ENCODE measurements around the gene CRYL1.

The CRYL1 gene
- total RNA-seq = 3.1 to 10.2 reads per million in 2 donors

- peak; percentile 55 for DNase-seq
Observed at GRCh38 chr13:20525601-20526544, at the start of gene CRYL1. CRYL1 (minus strand) TSS chr13:20525857; CDS start chr13:20525794, 63 bp downstream.

DNA sequence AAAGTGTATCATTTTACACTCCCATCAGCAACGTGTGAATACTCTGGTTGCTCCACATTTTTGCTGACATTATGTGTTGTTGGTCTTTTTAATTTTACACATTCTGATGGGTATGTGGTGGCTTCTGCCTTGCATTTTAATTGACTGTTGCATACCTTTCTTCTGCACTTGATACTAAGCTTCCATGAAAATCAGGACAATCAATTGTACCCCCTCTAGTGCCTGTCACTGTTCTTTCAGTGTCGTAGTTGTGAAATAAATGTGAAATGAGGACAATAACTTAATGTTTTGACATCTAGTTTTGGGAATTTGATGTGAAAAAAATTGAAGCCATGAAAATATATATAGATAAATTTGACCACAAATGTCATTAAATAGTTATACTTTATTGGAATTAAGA lies 48.0 kb upstream of the CRYL1 start:
- DNase-seq = no peak

DNA sequence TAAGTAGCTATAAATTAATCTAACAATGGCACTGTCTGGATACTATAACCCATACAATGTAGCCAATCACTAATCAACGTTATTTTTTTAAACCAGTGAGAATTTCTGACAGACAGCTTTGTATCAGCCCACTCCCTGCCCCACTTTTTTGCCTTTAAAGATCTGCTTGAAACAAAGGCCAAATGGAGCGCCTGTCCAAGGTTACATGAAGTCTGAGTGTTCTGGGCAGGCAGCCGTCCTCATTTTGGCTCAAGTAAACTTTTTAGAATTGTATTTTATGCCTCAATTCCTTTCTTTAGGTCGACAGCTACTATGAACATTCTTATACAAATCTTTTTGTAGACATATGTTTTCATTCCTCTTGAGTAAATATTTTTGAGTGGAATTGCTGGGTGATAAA lies 47.5 kb upstream of the CRYL1 start:
- DNase-seq = no peak

DNA sequence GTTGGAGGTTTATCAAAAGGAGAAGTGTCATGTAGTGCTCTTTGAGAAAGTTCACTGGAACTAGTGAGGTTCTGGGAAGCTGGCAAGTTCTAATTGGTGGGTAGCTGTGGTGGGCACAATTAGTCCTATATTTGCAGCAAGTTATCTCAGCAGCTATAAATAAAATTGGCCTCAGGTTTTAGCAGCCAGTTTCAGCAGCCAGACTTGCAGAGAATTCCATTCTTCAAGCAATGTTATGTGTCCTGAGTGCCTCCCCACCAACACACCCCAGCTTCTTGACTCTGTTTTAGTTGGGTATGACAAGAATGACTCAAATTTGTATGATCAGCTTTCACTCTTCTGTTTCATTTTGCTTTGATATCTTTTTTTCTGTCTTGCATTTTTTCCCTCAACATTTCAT lies 46.0 kb upstream of the CRYL1 start:
- no peak for DNase-seq

GRCh38 chr13:20570517-20570916 lies 44.9 kb upstream of the CRYL1 start:
- DNase-seq = no peak

DNA sequence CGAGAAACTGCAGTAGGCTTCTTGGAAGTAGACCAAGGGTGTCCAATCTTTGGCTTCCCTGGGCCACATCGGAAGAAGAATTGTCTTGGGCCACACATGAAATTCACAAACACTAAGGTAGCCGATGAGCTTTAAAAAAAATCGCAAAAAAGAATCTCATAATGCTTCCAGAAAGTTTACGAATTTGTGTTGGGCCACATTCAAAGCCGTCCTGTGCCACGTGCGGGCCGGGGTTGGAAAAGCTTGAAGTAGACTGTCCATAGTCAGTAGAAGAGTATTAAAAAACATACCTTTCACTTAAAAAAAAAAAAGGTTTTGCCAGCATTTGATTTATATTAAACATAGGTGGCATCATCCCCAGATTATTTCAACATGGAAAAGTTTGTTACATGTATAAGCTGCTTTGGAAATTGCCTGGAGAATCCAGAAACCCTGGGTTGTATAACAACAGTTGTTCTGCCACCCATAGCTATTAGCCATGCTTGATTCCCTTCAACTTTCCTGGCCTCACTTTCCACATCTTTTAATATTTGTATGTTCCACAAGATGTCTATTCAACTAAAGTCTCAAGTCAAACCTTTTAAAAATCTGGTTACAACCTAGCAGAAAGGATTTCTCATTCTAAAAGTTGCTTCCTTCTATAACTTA lies 42.3 kb upstream of the CRYL1 start:
- DNase-seq = no peak

DNA sequence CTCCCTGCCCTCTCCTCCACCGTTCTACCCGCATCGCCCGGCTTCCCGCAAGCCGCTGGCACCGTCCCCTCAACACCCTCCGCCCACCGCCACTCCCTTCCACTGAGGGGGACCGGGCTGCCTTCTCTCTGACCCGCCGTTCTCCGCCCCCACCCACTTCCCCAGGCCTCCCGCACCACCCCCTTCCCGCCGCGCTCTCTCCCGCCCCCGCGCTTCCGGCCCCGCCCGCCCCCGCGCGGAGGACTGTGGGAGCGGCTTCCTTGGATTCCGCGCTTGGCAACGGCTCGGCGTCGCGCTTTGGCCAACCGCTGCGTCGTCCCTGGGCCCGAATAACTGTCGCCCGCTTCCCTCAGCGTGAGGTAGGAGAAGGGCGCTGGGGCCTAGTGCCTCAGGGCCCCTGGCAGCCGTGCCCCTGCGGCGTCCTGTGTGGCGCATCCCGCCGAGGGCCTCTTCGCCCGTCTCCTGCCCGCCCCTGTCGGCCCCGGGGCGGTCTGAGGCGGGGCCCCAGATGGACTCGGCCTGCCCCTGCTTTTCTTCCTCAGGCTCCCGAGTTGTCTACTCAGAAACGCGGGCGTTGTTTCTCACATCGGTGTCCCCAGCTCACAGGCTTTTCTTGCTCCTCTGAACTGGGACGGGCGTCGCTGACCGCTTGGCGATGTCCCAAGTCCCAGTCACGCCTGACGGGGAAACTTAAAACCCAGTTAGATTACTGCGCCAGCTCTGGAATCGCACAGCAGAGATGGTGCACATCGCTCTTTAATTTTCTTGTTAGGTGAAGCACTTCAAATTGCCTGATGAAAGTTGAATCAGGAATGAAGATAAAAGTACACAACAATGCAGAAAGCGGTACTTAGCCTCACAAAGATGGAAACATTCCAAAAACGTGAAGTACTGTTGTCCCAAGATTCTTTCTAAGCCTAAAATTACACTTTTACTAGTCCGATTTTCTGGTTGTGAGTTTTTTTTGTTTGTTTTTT lies 41.5 kb upstream of the CRYL1 start, which contains the start of gene IFT88:
IFT88 (plus strand) TSS at position 260 of the 977 bp plus-strand sequence. CDS start 7,229 bp downstream, outside the sequence.
- DNase-seq = peak; percentile 71

- no peak for DNase-seq
Observed at GRCh38 chr13:20566468-20566897, 40.8 kb upstream of the CRYL1 start.

- no peak for DNase-seq
Observed at GRCh38 chr13:20565115-20565736, 39.6 kb upstream of the CRYL1 start.

DNA sequence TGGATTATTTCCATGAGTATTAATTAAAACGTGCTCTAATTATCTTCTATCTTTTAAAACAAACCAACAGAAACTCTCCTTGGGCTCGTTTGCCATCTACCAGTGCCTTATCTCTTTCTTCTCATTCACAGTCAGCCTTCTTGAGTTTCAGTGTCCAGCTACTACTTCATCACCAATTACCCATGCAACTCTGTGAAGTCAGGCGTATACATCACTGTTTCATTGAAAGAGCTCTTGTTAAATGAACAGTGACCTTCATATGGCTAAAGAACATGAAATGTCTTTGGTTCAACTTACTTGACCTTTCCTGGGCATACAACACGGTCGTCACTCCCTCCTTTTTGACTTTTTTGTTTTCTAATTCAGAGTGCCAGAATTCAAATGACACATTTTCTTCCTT lies 36.1 kb upstream of the CRYL1 start:
- no peak for DNase-seq

DNA sequence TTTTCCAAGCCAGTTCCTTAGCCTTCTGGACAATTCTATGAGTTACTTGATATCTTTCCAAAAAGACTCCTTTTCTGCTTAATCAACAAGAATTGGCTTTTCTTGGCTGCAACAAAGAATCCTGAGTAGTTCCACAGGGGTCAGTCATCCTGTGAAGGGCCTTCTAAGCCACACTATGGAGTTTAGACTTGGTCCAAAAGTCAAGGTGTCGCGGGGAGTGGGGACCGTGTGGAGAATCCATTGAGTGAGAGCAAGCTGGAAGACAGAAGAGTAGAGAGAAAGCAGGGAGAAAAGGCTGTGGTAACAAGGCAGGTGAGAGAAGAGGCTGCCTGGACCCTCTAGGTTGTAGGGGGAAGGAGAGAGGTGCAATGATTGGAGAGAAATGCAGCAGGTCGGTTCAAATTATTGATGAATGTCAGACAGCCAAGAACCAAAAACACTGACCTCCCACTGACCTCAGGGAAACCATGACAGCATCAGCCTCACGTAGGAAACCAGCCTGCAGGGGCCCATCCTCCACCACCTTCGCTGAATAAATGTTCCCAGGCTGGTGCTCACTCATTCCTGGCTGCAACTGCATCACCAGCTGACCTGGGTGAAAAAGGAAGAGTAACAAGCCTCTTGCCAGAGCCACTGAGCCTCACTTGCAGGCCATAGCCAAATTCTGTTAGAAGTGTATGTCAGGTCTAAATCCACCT lies 34.2 kb upstream of the CRYL1 start:
- no peak for DNase-seq

- DNase-seq = no peak
Observed at GRCh38 chr13:20558982-20559381, 33.3 kb upstream of the CRYL1 start.

DNA sequence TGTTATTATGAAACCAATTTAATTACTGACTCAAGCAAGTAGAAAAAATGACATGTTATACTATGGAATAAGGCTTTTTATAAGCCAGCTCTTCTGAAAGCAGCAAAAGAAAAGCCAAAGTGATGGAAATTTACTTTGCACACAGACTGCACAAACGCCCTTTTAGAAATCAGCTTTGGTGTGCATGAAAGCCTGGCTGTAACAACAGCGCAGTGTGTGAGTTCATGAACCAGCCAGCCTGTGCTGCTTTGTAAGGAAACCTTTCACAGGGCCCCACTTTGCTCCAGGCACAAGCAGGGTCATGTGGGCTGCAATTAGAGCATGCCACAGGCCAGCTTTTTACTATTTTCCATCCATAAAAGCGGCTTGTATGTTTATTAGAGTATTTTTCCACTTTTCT lies 27.7 kb upstream of the CRYL1 start:
- no peak for DNase-seq

DNA sequence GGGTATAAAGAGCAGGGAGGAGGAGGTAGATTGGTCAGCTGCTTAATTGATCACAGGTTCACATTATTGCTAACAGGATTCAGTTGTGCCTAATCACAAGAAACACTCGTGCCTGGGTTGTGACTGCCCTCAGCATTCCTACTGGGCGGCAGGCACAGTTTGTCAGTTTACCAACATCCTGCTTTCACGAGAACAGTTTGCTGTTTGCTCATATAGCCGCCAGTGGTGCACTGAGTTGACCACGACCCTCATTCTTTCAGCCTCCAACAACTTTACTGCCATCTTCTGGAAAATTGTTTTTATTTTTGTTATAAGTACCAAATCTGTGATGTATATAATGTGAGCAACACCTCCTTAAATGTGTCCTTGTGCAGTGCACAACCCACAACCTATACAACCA lies 25.1 kb upstream of the CRYL1 start:
- DNase-seq = no peak

- DNase-seq = no peak
Observed at GRCh38 chr13:20547479-20547908, 21.8 kb upstream of the CRYL1 start.

GRCh38 chr13:20546556-20546955 lies 20.9 kb upstream of the CRYL1 start:
- no peak for DNase-seq

- DNase-seq = no peak
Observed at GRCh38 chr13:20544201-20544923, 18.7 kb upstream of the CRYL1 start.

DNA sequence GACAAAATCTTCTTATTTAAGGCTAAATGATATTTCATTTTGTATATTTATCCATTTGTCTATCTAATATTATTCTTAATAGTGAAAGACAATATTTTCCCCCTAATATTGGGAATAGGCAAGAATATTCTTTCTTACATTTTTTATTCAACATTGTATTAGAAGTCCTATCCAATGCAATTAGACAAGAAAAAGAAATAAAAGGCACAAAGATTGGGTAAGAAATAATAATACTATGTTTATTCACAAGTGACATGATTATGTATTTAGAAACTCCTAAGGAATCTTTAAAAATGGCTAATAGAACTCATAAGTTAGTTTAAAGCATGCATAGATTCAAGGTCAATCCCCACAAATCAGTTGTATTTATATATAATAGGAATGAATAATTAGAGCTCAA lies 11.3 kb upstream of the CRYL1 start:
- DNase-seq = no peak

- no peak for DNase-seq
Observed at GRCh38 chr13:20534038-20534608, 8.5 kb upstream of the CRYL1 start.

DNA sequence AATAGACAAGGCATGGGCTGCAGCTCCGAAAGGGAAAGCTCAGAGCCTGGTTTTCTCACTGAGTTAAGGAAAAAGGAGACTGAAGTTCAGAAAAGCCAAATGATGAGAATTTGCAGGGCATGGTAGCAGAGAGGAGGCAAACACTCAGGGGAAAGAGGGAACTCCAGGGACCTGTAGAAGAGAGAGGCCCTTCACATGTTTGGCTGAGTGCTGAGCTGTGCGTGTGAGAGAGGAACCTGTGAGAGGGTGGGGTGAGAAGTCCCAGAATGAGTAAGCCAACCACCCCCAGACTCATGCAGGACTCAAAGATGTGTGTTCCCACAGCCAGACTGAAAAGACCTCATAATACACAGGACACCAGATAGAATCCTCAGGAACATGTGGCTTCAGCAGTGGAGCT lies 2.8 kb upstream of the CRYL1 start:
- no peak for DNase-seq

All from T-helper 9 cell (primary cell).